H1 (cell line): ENCODE results near the gene VPS37D. TPM values are rescaled to one million over a fixed set of nuclear protein-coding genes. Genes with fewer than 3 reads are reported as not detected.
"Not testable (repeated sequence)": the region's sequence is repeated elsewhere in the genome, so short reads cannot be mapped to it uniquely, and the experiment has no call there.

Experiments
- CTCF ChIA-PET: fragments of 300-600 bp; sonication (Branson Sonifier 250); formaldehyde crosslinking; loops from one replicate; lab custom pipeline; 2021; ENCODE audit not compliant: partially characterized antibody; lab: Charles Lee
- POLR2A ChIA-PET: fragments of 300-600 bp; sonication (Branson Sonifier 250); formaldehyde crosslinking; loops from one replicate; lab custom pipeline; 2021; ENCODE audit warnings: inconsistent platforms; ENCODE audit not compliant: partially characterized antibody; lab: Charles Lee
- DNase-seq, 2 experiments: peaks; one replicate each; pipeline versions ENCODE4 v3.0.0 to v3.0.0-alpha.2; 2010 to 2022; ENCODE audit warnings: low spot score in 2 of 2, low read depth in 1 of 2, mixed read lengths in 1 of 2
- FAIRE-seq: peaks from 2 replicates; lab custom pipeline; 2011; peaks lifted over from hg19 to GRCh38; lab: Jason Lieb, UNC
- H2AFZ ChIP-seq: 2 replicates; pipeline ENCODE4 v1.8.1; 2012; ENCODE audit warnings: low read length, inconsistent platforms
- H2AK5ac ChIP-seq: 2 replicates; pipeline ENCODE4 v1.6.1; 2013; ENCODE audit warnings: low read depth, low read length
- H2BK120ac ChIP-seq: replicated peaks from 2 replicates; pipeline ENCODE3; 2013; ENCODE audit warnings: low read depth, low read length, inconsistent platforms
- H2BK12ac ChIP-seq: 2 replicates; pipeline ENCODE4 v1.6.1; 2013; ENCODE audit warnings: low read depth, low read length
- H2BK15ac ChIP-seq: 2 replicates; pipeline ENCODE4 v1.6.1; 2013; ENCODE audit warnings: low read length
- H2BK20ac ChIP-seq: 2 replicates; pipeline ENCODE4 v1.6.1; 2013; ENCODE audit warnings: low read length
- H2BK5ac ChIP-seq: 2 replicates; pipeline ENCODE4 v1.6.1; 2013; ENCODE audit warnings: low read depth, low read length
- H3K14ac ChIP-seq: 2 replicates; pipeline ENCODE4 v1.6.1; 2013; ENCODE audit warnings: inconsistent platforms; ENCODE audit not compliant: insufficient read length
- H3K18ac ChIP-seq: 2 replicates; pipeline ENCODE4 v1.6.1; 2013; ENCODE audit warnings: low read length; ENCODE audit errors: extremely low read depth
- H3K23ac ChIP-seq: 2 replicates; pipeline ENCODE4 v1.6.1; 2013; ENCODE audit warnings: inconsistent platforms; ENCODE audit not compliant: insufficient read length
- H3K23me2 ChIP-seq: 2 replicates; pipeline ENCODE4 v1.6.1; 2013; ENCODE audit warnings: low read depth, low read length
- H3K27ac ChIP-seq: 2 replicates; pipeline ENCODE4 v1.6.1; 2011; ENCODE audit warnings: low read depth, low read length, inconsistent platforms
- H3K27me3 ChIP-seq, 4 experiments: replicated peaks in 1 of 4; 1 replicate in 1 of 4; 2 replicates in 3 of 4; pipeline versions ENCODE4 v1.6.1 to v1.8.1; 2011 to 2013; ENCODE audit warnings: low read length in 3 of 4, mild to moderate bottlenecking in 3 of 4, inconsistent platforms in 2 of 4, mixed read lengths in 2 of 4, moderate library complexity in 1 of 4; ENCODE audit not compliant: control insufficient read depth in 3 of 4, insufficient read depth in 3 of 4; ENCODE audit errors: extremely low read depth in 1 of 4
- H3K36me3 ChIP-seq, 4 experiments: 2 replicates each; pipeline versions ENCODE4 v1.6.1 to v1.8.1; 2011 to 2013; ENCODE audit warnings: mild to moderate bottlenecking in 4 of 4, low read length in 3 of 4, moderate library complexity in 2 of 4, control low read depth in 1 of 4, inconsistent platforms in 1 of 4; ENCODE audit not compliant: insufficient read depth in 4 of 4, control insufficient read depth in 2 of 4
- H3K4ac ChIP-seq: replicated peaks from 2 replicates; pipeline ENCODE3; 2013; ENCODE audit warnings: low read length, low read depth, mixed read lengths, inconsistent platforms; ENCODE audit not compliant: insufficient read length
- H3K4me1 ChIP-seq, 4 experiments: replicated peaks in 1 of 4; 1 replicate in 1 of 4; 2 replicates in 3 of 4; pipeline versions ENCODE4 v1.6.1 to v1.8.1; 2011 to 2013; ENCODE audit warnings: low read length in 3 of 4, inconsistent platforms in 2 of 4, mixed read lengths in 1 of 4; ENCODE audit not compliant: insufficient read depth in 4 of 4, control insufficient read depth in 3 of 4
- H3K4me2 ChIP-seq, 2 experiments: 2 replicates each; pipeline versions ENCODE4 v1.6.1 to v1.8.1; 2011 to 2013; ENCODE audit warnings: low read depth in 2 of 2, low read length in 2 of 2, control low read depth in 1 of 2, inconsistent platforms in 1 of 2, mild to moderate bottlenecking in 1 of 2; ENCODE audit not compliant: insufficient read depth in 1 of 2
- H3K4me3 ChIP-seq, 4 experiments: fragments of 200-600, 300-600 bp in 1 of 4; sonication (generic), shearing (Covaris generic), sonication (Bioruptor Twin) in 1 of 4; 2 replicates each; pipeline versions ENCODE4 v1.5.1 to v1.8.1; 2011 to 2016; ENCODE audit warnings: low read length in 4 of 4, low read depth in 3 of 4, control low read depth in 2 of 4, inconsistent platforms in 2 of 4, mild to moderate bottlenecking in 2 of 4, mixed read lengths in 1 of 4, moderate library complexity in 1 of 4; ENCODE audit not compliant: insufficient read depth in 2 of 4; ENCODE audit errors: extremely low read depth in 1 of 4
- H3K56ac ChIP-seq: replicated peaks from 2 replicates; pipeline ENCODE3; 2013; ENCODE audit warnings: low read depth, mild to moderate bottlenecking, mixed read lengths, low read length, inconsistent platforms; ENCODE audit not compliant: insufficient read length
- H3K79me1 ChIP-seq: 2 replicates; pipeline ENCODE4 v1.6.1; 2013; ENCODE audit warnings: low read depth, low read length, control low read depth
- H3K79me2 ChIP-seq, 2 experiments: 2 replicates each; pipeline versions ENCODE4 v1.6.1 to v1.8.1; 2012 to 2013; ENCODE audit warnings: low read length in 2 of 2, mild to moderate bottlenecking in 2 of 2, inconsistent platforms in 1 of 2; ENCODE audit not compliant: insufficient read depth in 2 of 2, control insufficient read depth in 1 of 2
- H3K9ac ChIP-seq, 4 experiments: replicated peaks in 1 of 4; 1 replicate in 1 of 4; 2 replicates in 3 of 4; pipeline versions ENCODE4 v1.6.1 to v1.8.1; 2011 to 2013; ENCODE audit warnings: low read depth in 3 of 4, low read length in 3 of 4, control low read depth in 2 of 4, mild to moderate bottlenecking in 2 of 4, moderate library complexity in 2 of 4, inconsistent platforms in 1 of 4; ENCODE audit errors: extremely low read depth in 1 of 4
- H3K9me3 ChIP-seq, 2 experiments: 2 replicates each; pipeline versions ENCODE4 v1.6.1 to v1.8.1; 2012 to 2013; ENCODE audit warnings: mild to moderate bottlenecking in 2 of 2, moderate library complexity in 2 of 2, control low read depth in 1 of 2, inconsistent platforms in 1 of 2, low read depth in 1 of 2, low read length in 1 of 2, mixed read lengths in 1 of 2; ENCODE audit not compliant: insufficient read depth in 2 of 2
- H4K20me1 ChIP-seq, 2 experiments: replicated peaks in 1 of 2; 2 replicates each; pipeline versions ENCODE3 to v1.8.1; 2011 to 2013; ENCODE audit warnings: inconsistent platforms in 2 of 2, low read length in 2 of 2, mild to moderate bottlenecking in 1 of 2; ENCODE audit not compliant: insufficient read depth in 2 of 2, control insufficient read depth in 1 of 2
- H4K5ac ChIP-seq: 2 replicates; pipeline ENCODE4 v1.6.1; 2013; ENCODE audit warnings: low read length, low read depth, mixed read lengths, inconsistent platforms; ENCODE audit not compliant: insufficient read length
- H4K8ac ChIP-seq: 2 replicates; pipeline ENCODE4 v1.8.0; 2013; ENCODE audit warnings: mild to moderate bottlenecking, moderate library complexity, low read length, inconsistent platforms; ENCODE audit not compliant: insufficient read depth; ENCODE audit errors: extremely low read depth
- H4K91ac ChIP-seq: replicated peaks from 2 replicates; pipeline ENCODE3; 2013; ENCODE audit warnings: low read length, mixed read lengths, inconsistent platforms; ENCODE audit not compliant: insufficient read length
- WGBS, 2 experiments: shearing (Covaris generic) in 1 of 2; methylation state at CpG; one replicate each; pipeline versions ENCODE4 v1.1.6 to v1.1.7; 2013 to 2015; ENCODE audit warnings: low lambda C conversion rate in 2 of 2, mixed read lengths in 2 of 2, inconsistent platforms in 1 of 2, low coverage in 1 of 2, missing lambda C conversion rate in 1 of 2; ENCODE audit not compliant: insufficient replicate concordance in 2 of 2, insufficient coverage in 1 of 2, insufficient read length in 1 of 2; ENCODE audit errors: extremely low coverage in 1 of 2, missing lambda C conversion rate in 1 of 2; 5-methylcytosine and 5-hydroxymethylcytosine counted together
- polyA plus RNA-seq, 7 experiments: library from polyadenylated mRNA; depleted of rRNA in 3 of 7; stranded (reverse) in 5 of 7; unstranded in 2 of 7; fragments of >200 nt in 5 of 7; fragments of 200-250 nt in 2 of 7; gene quantifications; 1 replicate in 5 of 7; 2 replicates in 1 of 7; 4 replicates in 1 of 7; pipeline versions ENCODE4 v1.2.1 to v1.2.3, GENCODE V29; 2011 to 2013; ENCODE audit warnings: missing spikeins in 2 of 7, mixed read lengths in 2 of 7
- total RNA-seq: library from RNA; stranded (reverse); fragmentation: NEBNext Ultra II Directional; extraction: Animal tissue kit (Norgen Biotek cat#: 25700); gene quantifications from 2 replicates; pipeline ENCODE4 v1.2.1, GENCODE V29; 2021

The VPS37D gene
- total and polyA plus RNA-seq, 2 of the 8 experiments (the other 6 are each of a cell fraction or from before 2014, with no cell fraction given) = 3.4 to 5.0 TPM

DNA sequence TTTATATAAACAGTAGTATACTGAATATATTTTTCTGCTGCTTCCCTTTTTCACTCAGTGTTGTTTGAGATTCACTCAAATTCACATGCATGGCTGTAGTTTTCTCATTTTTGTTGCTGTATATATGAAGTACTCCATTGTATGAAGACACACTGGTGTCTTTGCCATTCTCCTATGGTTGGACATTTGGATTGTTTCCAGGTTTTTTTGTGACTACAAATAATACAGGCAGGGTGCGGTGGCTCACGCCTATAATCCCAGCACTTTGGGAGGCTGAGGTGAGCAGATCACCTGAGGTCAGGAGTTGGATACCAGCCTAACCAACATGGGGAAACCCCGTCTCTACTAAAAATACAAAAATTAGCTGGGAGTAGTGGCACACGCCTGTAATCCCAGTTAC, 7.0 kb upstream of the VPS37D start:
- H4K8ac ChIP-seq, H2AK5ac ChIP-seq, H2BK20ac ChIP-seq, H3K23ac ChIP-seq, H3K27me3 ChIP-seq, H4K5ac ChIP-seq, H3K9me3 ChIP-seq, DNase-seq, POLR2A ChIA-PET, H3K79me2 ChIP-seq, H2BK5ac ChIP-seq, H4K91ac ChIP-seq, H3K56ac ChIP-seq, H3K4me3 ChIP-seq, H3K9ac ChIP-seq, H3K27ac ChIP-seq, H3K18ac ChIP-seq, H2AFZ ChIP-seq, H2BK12ac ChIP-seq, H2BK15ac ChIP-seq, H3K4ac ChIP-seq, H3K79me1 ChIP-seq, H3K4me2 ChIP-seq, H3K4me1 ChIP-seq, H2BK120ac ChIP-seq, H3K36me3 ChIP-seq, H4K20me1 ChIP-seq, FAIRE-seq, H3K14ac ChIP-seq, H3K23me2 ChIP-seq: not testable (repeated sequence)
- WGBS, 2 experiments = 88% methylated on average over 4 of the region's 4 CpGs; no CpG with 5 or more reads in 1 of the 2 experiments
- CTCF ChIA-PET = interaction anchor here (1.0 to 2.1 kb wide), 3 partner anchors 40 to 65 kb away, joined by 3 to 9 read pairs (median 4); no protein-coding TSS in a partner anchor
